ENCODE results near the gene WNT5B. TPM values are rescaled to one million over a fixed set of nuclear protein-coding genes. Genes with fewer than 3 reads are reported as not detected.

WNT5B gene
- total RNA-seq, 1 donor from 2014 or later, result 22.0 TPM

DNA sequence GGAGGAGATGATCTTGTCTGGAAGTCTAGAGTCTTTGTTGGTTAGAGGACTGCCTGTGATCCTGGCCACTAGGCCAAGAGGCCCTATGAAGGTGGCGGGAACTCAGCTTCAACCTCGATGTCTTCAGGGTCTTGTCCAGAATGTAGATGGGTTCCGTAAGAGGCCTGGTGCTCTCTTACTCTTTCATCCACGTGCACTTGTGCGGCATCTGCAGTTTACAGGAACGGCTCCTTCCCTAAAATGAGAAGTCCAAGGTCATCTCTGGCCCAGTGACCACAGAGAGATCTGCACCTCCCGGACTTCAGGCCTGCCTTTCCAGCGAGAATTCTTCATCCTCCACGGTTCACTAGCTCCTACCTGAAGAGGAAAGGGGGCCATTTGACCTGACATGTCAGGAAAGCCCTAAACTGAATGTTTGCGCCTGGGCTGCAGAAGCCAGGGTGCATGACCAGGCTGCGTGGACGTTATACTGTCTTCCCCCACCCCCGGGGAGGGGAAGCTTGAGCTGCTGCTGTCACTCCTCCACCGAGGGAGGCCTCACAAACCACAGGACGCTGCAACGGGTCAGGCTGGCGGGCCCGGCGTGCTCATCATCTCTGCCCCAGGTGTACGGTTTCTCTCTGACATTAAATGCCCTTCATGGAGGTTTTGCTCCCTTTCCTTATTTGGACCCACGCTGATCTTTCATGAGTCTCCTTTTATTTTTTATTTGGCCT lies 17.7 kb downstream of the WNT5B start:
- DNase-seq (ENCODE audit: low spot score in 2 of 2) (no peak), FAIRE-seq (no peak)

DNA sequence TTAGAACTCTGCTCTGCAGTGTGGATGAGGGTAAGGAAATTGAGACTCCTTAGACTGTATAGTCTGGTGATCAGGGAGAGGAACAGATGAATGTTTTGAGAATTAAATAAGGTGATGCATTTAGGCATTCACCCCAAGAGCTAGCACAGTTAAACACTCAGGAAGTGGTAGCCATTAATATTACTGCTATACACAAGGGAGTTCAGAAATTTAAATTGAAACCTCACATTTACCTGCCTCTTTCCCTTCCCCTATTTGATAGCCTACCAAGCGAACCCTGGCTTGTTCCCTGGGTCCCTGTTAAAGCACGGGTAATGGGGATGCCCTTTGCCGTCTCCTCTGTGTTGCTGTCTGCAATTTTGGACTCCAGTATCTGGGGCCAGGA lies 18.2 kb downstream of the WNT5B start:
- FAIRE-seq (no peak), DNase-seq (ENCODE audit: low spot score in 2 of 2) (no peak)

DNA sequence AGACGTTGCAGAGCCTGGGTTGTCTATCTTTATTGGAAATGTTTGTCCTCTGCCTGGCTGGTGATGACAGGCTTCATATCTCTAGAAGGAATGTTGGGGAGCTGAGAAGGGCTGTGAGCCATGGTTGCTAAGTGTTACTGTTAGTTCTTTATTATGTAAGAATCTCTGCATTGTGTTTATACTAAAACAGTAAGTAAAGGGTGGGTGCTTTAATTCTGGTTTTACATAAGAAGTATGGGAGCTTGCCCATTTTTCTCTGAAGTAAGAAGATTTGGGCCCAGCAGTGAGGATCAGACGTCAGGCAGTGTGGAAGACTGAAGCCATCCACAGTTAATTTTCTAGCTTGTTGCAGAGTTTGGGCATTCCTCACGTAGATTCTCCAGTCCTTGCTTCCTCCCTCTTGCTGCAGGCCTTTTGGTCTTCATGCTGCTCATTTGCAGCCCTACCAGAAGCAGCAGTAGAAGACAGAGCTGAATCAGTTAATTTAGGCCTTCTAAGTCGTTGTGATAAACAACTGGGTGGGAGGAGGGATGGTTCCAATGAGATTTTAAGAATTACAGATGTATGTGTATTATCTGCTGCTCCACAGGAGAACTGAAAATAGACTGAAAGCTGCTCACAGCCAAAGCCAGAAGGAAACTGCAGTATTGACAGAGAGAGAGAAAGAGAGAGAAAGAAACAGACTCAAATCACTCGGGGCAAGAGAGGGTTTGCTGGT lies 21.4 kb downstream of the WNT5B start:
- FAIRE-seq (no peak), DNase-seq (ENCODE audit: low spot score in 2 of 2) (no peak)

DNA sequence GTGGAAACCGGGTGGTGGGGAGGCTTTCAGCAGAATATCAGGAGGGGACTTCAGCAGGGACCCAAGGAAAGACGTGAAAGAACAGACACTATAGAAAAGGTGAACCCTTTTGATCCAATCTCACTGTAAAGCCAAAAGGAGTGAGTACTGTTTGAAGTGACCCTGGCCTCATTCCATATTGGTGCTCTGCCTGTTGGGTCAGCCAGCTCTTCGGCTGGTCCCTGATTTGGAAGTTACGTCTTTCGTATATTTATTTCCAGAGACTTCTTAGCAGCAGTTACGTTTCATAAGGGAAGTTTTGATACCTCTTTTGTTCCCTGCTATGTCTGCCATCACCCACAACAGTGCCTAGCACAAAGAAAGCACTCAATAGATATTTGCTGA lies 21.9 kb downstream of the WNT5B start:
- FAIRE-seq (no peak), DNase-seq (ENCODE audit: low spot score in 2 of 2) (no peak)

DNA sequence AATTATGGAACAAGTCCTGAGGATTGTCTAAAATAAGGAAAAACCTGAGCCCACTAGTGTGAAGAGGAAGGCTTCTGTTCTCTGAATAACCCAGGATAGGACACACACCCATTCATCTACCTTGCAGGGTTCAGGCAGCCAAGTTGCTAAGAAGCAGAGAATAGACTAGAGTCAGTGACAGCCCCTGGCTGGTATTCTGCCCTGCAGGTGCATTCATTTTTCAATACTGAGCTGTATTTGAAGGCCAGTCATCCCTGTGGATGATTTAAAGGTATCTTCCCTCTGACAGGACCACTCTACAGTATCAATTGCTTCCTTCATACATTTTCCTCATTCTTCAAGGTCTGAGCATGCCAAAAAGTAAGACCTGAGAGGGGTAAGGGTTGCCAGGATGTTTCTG lies 22.9 kb downstream of the WNT5B start:
- FAIRE-seq (no peak), DNase-seq (ENCODE audit: low spot score in 2 of 2) (no peak)

DNA sequence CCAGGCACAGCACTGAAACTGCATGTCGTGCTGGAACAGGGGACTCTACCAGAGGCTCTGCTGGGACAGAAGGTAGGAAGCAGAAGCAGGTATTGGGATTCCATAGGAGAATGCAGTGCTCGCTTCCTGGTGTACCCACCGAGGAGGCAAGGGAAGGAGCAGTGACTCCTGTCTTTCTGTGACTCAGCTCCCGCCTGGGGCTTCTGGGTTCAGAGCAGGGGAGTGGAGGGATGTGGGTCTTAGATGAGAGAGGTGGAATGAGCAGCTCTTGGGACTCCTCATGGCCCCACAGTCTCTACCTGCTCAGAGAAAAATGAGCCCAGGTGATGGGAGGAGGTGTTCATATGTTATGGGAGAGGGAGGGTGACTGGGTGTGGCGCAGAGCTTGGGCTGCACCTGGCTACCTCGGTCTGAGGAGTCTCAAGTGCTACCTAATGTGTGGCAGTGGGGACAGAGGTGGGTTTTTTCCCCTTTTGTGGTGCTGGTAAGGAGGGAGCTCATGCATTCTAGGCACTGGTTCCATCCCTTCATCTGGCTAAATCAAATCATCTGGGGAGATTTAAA lies 26.3 kb downstream of the WNT5B start:
- FAIRE-seq (no peak), DNase-seq (ENCODE audit: low spot score in 2 of 2) (no peak)

DNA sequence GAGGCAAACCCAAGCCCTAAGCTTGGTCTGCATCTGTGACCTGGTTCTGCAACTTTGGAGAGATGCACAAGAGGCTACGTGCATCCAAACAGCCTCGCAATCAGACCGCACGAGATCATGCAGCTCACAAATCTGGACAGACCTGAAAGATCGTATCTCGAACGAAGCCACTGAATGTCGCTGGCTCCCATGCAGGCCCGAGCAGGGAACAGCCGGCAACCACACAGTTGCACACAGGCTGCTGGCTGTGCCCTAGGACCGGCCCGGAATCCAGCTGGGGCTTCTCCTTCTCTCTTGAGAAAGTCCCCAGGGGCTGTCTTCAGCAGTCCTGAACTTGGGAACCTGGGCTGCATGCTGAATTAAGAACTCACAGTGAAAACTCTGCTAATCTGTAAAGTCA lies 27.9 kb downstream of the WNT5B start:
- no peak for DNase-seq (ENCODE audit: low spot score in 2 of 2)
- FAIRE-seq, result no peak

DNA sequence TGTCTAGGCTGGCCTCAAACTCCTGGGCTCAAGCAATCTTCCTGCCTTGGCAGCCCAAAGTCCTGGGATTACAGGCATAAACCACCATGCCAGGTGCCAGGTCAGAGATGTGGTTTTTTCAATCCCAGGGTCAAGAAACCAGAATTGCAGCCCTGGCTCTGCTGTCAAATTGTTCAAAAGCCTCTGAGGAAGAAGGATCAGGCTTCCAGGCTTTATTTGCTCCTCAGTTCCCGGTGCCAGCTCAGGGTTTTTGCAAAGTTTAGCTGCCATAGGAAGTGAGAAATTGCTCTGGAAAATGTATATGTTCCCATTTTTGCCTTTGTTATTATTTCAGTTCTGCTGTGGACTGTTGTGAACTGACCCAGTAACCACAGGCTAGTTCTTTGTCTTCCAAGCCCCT lies 28.7 kb downstream of the WNT5B start:
- DNase-seq (ENCODE audit: low spot score in 2 of 2), result no peak

DNA sequence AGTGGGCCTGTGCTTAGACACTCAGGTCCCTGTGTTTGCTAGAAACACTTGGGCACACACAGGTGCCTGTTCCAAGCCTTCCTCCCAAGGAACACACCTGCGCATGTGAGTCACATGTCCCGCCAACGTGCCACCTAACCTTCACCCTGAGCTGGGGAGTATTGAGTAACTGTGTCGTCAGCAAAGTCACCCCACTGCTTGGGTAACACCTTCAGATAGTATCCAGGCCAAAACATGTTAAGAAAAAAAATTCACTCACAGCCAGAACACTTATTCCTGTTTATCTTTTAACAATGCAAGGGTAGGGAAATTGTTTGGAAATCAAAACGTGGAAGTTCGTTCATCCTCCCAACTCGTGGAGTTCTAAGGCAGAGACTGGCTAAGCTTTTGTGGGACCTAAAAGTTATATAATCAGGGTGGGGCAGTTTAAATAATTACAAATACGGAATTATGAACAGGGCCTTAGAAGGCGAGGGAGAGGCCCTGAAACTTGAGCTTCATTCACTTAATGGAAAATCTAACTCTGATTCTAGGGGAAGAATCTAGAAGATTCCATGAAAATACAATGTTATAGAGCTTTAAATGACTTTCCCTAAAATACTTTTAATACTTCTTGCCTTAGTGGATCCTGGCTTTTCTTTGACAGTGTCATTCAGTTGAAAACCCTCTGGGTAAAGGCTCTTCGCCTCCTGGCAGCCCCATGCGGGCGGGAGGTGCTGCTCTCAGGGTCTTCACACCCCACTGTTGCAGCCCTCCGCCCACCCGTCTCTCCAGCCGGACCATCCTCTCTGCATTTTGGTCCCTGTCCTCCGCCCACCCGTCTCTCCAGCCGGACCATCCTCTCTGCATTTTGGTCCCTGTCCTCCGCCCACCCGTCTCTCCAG lies 31.5 kb downstream of the WNT5B start:
- DNase-seq (ENCODE audit: low spot score in 2 of 2) (no peak), FAIRE-seq (no peak)

More for the DNA sequence above, 28.7 kb downstream of the WNT5B start:
- FAIRE-seq, result no peak

DNA sequence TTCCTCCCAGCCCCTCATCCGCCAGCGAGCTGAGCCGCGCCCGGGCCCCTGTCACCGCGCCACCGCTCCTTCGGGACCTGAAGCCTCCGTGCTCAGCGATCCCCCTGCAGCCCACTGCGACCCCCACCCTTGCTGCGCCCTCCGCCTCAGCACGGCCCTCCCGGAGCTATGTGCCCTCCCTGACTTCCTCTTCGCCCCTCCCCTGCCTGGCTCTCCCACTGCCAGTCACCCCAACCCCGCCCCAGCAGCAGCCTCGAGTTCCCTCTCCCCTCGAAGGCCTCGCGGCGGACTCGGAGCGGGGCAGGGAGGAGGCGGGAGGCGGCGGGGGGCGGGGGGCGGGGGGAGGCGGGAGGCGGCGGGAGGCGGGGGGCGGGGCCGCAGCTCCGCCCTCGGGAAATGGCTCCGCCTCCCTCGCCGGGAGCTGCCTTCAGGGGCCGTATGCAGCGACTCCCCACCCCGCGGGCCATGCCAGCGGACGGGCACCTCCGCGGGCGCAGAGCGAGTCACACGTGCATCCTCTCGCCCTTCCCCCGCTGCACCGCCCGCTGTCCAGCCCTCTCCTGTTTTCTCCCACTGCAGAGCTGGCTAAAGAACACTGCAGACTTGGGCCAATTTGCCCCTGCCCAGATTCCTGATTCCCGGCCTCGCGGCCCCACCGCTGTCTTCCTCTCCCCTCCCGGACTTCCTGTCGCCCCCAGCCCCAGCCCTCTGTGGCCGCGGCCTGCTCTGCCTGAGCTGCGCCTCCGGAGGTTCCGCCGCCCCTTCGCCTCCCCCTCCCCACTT lies 32.7 kb downstream of the WNT5B start:
- DNase-seq (ENCODE audit: low spot score in 2 of 2) (peak; percentile 87 to 89), FAIRE-seq (no peak)

DNA sequence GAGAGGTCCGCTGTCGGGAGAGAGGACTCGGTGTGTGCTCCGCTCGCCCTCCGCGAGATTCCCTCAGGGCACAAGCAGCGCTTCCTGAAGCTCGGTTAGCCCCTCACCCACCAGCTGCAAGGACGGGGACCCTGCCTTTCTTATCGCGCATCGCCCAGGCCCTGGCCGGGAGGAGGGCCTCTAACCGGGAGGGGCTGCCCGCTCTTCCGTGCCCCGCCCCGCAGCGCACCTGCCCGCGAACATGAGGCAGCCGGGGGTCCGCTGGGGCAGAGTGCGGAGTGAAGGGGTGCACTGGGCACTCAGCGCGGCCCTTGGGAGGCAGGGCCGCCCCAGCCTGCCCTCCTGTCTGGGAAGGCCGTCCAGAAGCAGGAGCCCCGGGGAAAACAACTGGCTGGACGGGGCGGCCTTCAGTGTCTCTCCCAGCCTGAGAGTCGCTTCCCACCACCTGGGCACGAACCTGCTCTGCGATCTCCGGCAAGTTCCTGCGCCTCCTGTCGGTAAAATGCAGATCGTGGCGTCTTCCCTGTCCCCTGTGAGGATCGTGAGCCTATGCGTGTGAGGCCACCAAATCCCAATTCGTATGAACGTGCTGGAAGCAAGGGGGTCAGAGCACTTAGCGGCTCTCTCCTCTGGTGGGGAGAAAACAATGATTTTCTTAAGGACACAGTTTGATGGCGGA lies 33.9 kb downstream of the WNT5B start:
- no peak for FAIRE-seq
- no peak for DNase-seq (ENCODE audit: low spot score in 2 of 2)

DNA sequence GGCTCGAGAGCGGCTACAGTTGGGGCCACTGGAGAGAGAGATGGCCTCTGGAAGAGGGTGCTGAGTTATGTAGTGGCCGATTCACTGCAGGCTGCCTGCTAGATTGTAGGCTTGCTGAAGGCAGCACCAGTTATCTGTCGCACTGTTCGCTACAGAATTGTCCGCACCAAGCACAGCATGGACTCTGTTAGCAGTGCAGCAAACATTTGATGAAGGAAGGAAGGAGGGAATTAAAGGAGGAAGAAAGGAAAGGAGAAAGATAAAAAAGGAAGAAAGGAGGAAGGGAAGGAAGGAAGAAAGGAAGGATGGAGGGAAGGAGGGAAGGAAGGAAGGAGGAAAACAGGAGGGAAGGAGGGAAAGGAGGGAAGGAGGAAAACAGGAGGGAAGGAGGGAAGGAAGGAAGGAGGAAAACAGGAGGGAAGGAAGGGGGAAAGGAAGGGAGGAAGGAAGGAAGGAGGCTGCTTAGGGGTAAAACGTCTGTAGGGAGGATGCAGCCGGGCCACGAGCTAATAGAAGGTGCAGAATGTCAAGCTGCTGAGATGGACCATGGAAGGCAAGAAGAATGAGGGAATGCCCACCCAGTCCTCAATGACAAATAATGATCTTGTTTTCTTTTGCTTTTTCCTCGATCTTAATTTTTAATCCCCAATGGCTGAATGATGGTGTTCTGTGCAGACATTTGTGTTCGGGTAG lies 34.6 kb downstream of the WNT5B start:
- DNase-seq (ENCODE audit: low spot score in 2 of 2) (no peak), FAIRE-seq (no peak)

DNA sequence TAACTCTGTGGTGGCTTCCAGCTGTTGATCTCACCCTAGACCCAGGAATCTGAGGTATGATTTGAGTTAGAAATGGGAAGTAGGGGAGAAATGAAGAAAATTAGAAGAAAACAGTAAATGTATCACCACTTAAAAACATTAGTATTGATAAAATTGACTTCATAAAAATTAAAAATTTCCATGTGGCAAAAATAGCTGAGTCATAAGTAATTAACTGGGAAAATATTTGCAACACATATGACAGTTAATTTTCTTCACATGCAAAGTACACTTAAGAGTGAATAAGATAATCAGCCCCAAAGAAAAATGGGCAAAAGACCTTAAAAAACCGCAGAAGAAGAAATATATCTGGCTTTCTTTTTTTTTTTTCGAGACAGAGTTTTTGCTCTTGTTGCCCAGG lies 36.3 kb downstream of the WNT5B start:
- no peak for DNase-seq (ENCODE audit: low spot score in 2 of 2)
- no peak for FAIRE-seq

DNA sequence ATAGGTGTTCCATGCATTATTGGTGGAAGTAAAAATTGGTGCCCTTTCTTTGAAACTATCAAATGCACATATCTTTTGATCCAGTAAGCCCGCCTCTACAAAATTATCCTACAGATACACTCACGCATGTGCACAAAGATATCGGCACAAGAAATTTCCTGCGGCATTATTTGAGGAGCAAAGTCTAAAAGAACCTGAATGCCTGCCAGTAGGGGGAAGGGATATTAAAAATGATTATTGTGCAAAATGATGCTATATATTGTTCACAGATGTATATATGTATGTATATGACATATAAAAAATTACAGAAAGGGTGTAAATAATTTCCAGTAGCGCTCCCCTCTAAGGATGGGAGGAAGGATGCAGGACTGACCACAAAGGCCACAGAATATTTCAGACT lies 37.2 kb downstream of the WNT5B start:
- DNase-seq (ENCODE audit: low spot score in 2 of 2) (no peak), FAIRE-seq (no peak)

DNA sequence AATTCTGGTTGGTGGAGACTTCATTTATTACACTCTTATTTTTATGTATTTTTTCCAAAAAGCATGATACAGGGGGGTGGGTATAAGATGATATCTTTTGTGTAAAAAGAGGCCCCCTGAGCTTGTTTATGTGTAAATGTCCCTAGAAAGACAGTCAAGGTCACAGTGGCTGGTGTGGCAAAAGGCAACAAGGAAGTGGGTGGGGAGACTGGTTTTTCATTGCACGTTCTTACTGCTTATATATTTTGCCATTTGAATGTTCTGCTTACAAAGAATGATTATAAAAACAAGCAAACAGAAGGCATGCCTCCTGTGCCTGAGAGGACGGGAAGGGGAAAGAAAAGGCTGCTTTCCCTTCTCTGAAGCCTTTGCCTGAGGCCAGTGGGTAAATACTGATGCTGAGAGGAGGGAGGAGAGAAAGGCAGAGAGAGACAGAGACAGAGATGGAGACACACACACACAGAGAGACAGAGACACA lies 37.7 kb downstream of the WNT5B start:
- no peak for FAIRE-seq
- no peak for DNase-seq (ENCODE audit: low spot score in 2 of 2)

DNA sequence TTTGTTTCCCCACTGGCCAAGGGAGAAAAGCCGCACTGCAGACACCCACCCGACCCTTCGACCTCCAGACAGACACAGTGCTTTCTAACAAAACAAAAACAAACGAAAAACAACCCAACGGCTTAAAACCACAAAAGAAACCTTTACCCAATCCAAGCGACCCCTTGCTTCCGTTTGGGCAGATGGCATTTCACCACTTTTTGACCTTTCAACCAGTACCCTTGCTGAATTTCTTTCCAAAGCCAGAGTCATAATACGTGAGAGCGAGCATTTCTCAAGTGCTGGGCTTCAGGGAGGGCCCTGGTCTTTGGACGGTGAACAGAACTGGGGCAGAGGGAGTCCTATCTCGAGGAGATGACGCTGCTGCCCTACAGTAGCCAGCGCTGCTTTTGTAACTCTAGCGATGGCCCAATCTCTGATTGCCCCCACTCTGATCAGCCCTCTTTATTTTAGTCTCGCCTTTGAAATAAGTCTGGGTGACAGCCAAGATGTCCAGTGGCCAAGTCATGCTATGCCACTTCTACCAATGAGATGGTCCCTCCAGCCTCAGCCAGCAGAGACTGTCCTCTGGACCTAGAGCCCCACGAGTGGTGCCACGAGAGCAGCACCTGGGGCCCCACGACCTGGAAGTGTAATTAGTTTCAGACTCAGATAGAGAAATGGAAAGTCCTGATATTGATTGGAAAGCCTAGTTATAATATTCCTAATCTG lies 40.0 kb downstream of the WNT5B start:
- FAIRE-seq (no peak), DNase-seq (ENCODE audit: low spot score in 2 of 2) (no peak)

DNA sequence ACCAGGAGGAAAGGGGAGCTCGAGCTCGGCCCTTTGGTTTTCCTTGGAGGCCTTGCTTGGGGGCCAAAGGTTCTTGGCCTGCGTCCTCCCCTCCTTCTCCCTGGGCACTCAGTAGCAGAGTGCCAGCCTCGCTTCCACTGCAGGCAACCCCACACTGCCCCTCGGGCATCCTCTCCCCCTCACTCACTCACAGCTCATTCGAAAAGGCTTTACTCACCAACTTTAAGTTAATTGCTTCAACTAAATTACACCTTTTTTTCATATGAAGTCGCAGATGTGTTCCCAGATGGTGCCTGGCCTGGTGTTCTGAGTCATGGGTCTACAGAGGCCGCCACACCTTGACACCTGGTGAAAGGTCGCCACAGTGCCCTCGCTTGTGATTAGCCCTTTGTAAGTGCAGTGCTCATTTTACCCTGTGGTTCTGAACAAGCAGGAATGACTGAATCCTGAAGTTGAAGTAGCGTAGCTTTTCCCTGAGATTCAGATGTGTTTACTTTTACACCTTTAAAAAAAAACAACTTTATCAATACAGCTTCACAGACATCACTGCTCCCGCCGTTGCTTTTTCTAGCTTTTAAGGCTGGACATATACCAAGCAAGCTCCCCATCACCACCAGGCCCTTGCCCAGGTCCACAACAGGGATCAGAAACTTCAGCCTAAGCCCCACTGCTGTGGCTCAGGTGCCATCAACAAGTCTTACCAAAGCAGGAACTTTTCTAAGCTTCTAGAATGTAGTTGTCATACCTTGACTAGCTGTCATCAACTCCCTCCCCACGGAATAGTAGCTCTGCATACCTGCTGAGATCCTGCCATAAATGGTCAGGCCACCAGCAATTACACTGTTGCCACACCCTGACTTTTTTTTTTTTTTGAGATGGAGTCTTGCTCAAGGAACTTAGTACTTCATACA lies 41.6 kb downstream of the WNT5B start:
- DNase-seq (ENCODE audit: low spot score in 2 of 2) (no peak), FAIRE-seq (no peak)
